ENCODE data around the gene GPR143. TPM values are rescaled to one million over a fixed set of nuclear protein-coding genes. Genes with fewer than 3 reads are reported as not detected.
"Not testable (repeated sequence)": the region's sequence is repeated elsewhere in the genome, so short reads cannot be mapped to it uniquely, and the experiment has no call there.

GPR143 gene
- total RNA-seq (not detected), polyA plus RNA-seq (under 1 TPM in 1 of 3 donors, not detected in 2; 0.70 TPM)

- Histone ChIP-seq H3K27ac (no peak within 1 kb of the TSS), H3K27me3 (peaks cover 0 to 8% (median 0%) of the 10 kb centered on the region in 3 donors), H3K4me1 (no peaks in the 10 kb centered on the region), H3K36me3 (no peaks in the 10 kb centered on the region), H3K4me3 (no peak within 1 kb of the TSS), H3K9me3 (no peaks in the 10 kb centered on the region)
- no peak for TF ChIP-seq CTCF (IDR thresholded peaks at IDR 0.05)
- TF ChIP-seq POLR2A (IDR thresholded peaks at IDR 0.05) = no peak
- no peak for TF ChIP-seq EP300 (IDR thresholded peaks at IDR 0.05)
- TF ChIP-seq POLR2AphosphoS5 (IDR thresholded peaks at IDR 0.05) = no peak
- WGBS, 2 donors = 24 to 44% methylated on average over 26 of the region's 26 CpGs
- DNase-seq = no peak
- intact Hi-C loops (cut with DNase I) = no loop called here
Measured at GRCh38 chrX:9765737-9766097, at the start of gene GPR143. TSS of gene GPR143 (minus strand) at chrX:9765847. CDS start at chrX:9765817, 30 bp downstream.

GRCh38 chrX:9811086-9811485, 45.4 kb upstream of the GPR143 start:
- H3K4me1 ChIP-seq; DNase-seq; H3K27me3 ChIP-seq; H3K36me3 ChIP-seq; H3K9me3 ChIP-seq; H3K27ac ChIP-seq; intact Hi-C loops (cut with DNase I); H3K4me3 ChIP-seq: not testable (repeated sequence)
- WGBS, 2 donors = 95 to 98% methylated on average over 3 of the region's 3 CpGs

GRCh38 chrX:9809876-9810275, 44.2 kb upstream of the GPR143 start:
- H3K27me3 ChIP-seq; intact Hi-C loops (cut with DNase I); DNase-seq; H3K4me3 ChIP-seq; H3K36me3 ChIP-seq; H3K9me3 ChIP-seq; H3K27ac ChIP-seq; H3K4me1 ChIP-seq: not testable (repeated sequence)
- 82 to 89% methylated on average over 5 of the region's 5 CpGs for WGBS, 2 donors

- TF ChIP-seq EP300 (IDR thresholded peaks at IDR 0.05) (no peak), POLR2A (IDR thresholded peaks at IDR 0.05) (no peak), CTCF (IDR thresholded peaks at IDR 0.05) (no peak), POLR2AphosphoS5 (IDR thresholded peaks at IDR 0.05) (no peak)
- H3K4me1 ChIP-seq = no peaks in the 10 kb centered on the region
- no peaks in the 10 kb centered on the region for H3K27me3 ChIP-seq
- H3K9me3 ChIP-seq = no peaks in the 10 kb centered on the region
- H3K27ac ChIP-seq = no peak overlapping the region
- WGBS, 2 donors = 31 to 74% methylated on average over 14 of the region's 14 CpGs
- H3K4me3 ChIP-seq = no peak overlapping the region
- no peaks in the 10 kb centered on the region for H3K36me3 ChIP-seq
- no peak for DNase-seq
- intact Hi-C loops (cut with DNase I) = no loop called here
Measured at GRCh38 chrX:9807355-9808182, 41.9 kb upstream of the GPR143 start.

- Histone ChIP-seq H3K27me3 (no peaks in the 10 kb centered on the region), H3K27ac (no peak overlapping the region), H3K4me1 (no peaks in the 10 kb centered on the region), H3K36me3 (no peaks in the 10 kb centered on the region), H3K4me3 (no peak overlapping the region), H3K9me3 (no peaks in the 10 kb centered on the region)
- TF ChIP-seq POLR2AphosphoS5 (IDR thresholded peaks at IDR 0.05) = no peak
- TF ChIP-seq CTCF (IDR thresholded peaks at IDR 0.05) = no peak
- no peak for TF ChIP-seq EP300 (IDR thresholded peaks at IDR 0.05)
- no peak for TF ChIP-seq POLR2A (IDR thresholded peaks at IDR 0.05)
- no peak for DNase-seq
- intact Hi-C loops (cut with DNase I) = no loop called here
- 94 to 96% methylated on average over 7 of the region's 7 CpGs for WGBS, 2 donors
Measured at GRCh38 chrX:9805956-9806355, 40.3 kb upstream of the GPR143 start.

- no peaks in the 10 kb centered on the region for H3K27me3 ChIP-seq
- no peaks in the 10 kb centered on the region for H3K36me3 ChIP-seq
- intact Hi-C loops (cut with DNase I) = no loop called here
- no peaks in the 10 kb centered on the region for H3K4me1 ChIP-seq
- TF ChIP-seq EP300 (IDR thresholded peaks at IDR 0.05) (no peak), POLR2A (IDR thresholded peaks at IDR 0.05) (no peak), POLR2AphosphoS5 (IDR thresholded peaks at IDR 0.05) (no peak), CTCF (IDR thresholded peaks at IDR 0.05) (no peak)
- H3K9me3 ChIP-seq = no peaks in the 10 kb centered on the region
- WGBS, 2 donors = 83 to 92% methylated on average over 5 of the region's 5 CpGs
- no peak overlapping the region for H3K27ac ChIP-seq
- no peak for DNase-seq
- no peak overlapping the region for H3K4me3 ChIP-seq
Measured at GRCh38 chrX:9804444-9804843, 38.8 kb upstream of the GPR143 start.

Data from sigmoid colon (tissue), 7 donors.